HL-60/S4 treated with retinoic acid at 250 ng/mL for 4 days and 3 days (cell line): ENCODE measurements around the gene INSYN1.
"Not testable (repeated sequence)": the region's sequence is repeated elsewhere in the genome, so short reads cannot be mapped to it uniquely, and the experiment has no call there.

Source experiments
- in situ Hi-C: fragments of 300-500 bp; cut with MboI; formaldehyde crosslinking; loops from 2 replicates; pipeline ENCODE4 v1.7.0; 2022; ENCODE audit warnings: low sequenced_read_pairs

Gene INSYN1

DNA sequence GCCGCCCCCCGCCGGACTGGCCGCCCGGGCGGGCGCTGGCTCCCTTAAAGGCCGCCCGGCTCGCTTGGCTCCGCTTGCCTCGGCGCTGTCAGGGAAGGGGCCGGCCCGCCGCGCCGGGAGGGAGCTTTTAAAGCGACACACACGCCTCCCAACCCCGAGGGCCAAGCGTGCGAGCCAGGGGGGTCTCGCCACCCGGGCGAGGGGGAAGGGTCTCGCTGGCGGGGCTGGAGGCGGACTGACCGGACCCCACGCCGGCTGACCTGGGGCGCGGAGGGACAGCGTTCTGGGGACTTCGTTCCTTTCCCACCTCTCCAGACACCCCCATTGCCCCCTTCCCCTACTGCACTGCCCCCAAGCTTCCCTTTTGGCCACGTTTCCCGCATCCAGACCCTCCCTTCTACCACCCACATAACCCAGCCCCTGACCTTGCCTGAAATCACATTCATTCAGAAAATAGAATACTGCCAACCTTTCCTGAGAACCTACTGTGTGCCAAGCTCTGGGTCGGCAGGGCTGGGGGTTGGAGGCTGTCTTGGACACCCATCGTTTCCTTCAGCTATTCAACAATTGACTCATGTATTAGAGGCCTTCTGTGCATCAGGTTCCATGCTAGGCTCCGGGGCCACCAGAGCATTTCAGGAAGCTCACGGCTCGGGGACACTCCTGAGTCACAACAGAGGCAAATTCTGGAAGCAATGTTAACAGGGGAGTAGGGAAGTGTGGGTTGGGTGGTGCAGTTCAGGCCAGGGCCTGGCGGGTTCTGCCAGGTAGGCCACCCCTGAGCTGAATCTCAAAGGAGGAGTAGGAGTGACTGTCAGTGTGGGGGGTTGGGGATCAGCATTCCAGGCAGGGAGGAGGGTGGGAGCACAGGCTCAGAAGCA, at the start of gene INSYN1:
TSS of gene INSYN1 (minus strand) at position 102 of the 881 bp plus-strand sequence. CDS start 2,221 bp downstream, outside the sequence.
- in situ Hi-C loops: no loop called here

- in situ Hi-C loops: no loop called here
These were observed 49.4 kb upstream of the INSYN1 start for GRCh38 chr15:73802431-73803041.

GRCh38 chr15:73800662-73801345, 47.7 kb upstream of the INSYN1 start:
- in situ Hi-C loops: no loop called here

GRCh38 chr15:73799466-73799865, 46.3 kb upstream of the INSYN1 start:
- in situ Hi-C loops: no loop called here

GRCh38 chr15:73797366-73798158, 44.4 kb upstream of the INSYN1 start:
- in situ Hi-C loops: no loop called here

DNA sequence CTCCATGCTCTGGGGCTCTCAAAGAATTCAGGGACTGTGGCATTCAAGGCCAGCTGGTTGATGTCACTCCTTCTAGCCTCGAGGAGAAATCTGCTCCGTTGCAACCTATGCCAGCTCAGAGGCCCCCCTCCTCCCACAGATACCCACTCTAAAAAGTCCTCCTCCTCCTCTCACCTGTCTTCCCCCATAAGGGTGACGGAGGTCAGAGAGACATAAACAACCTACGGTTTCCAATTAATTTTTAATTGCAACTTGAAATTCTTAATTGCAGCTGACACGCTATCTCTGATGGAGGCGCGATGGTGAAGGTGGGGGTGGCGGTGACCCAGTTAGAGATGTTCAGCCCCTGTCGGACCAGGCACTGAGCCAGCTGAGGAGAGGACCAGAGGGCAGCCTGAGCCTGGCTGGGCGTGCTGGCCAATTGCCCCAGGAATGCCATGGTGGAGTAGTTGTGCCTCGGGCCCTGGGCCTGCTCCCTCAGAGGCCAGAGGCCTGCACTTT, 43.2 kb upstream of the INSYN1 start:
- in situ Hi-C loops: no loop called here

GRCh38 chr15:73794443-73795133, 41.4 kb upstream of the INSYN1 start:
- in situ Hi-C loops: no loop called here

- in situ Hi-C loops: not testable (repeated sequence)
These were observed 39.9 kb upstream of the INSYN1 start for GRCh38 chr15:73792899-73793541.

DNA sequence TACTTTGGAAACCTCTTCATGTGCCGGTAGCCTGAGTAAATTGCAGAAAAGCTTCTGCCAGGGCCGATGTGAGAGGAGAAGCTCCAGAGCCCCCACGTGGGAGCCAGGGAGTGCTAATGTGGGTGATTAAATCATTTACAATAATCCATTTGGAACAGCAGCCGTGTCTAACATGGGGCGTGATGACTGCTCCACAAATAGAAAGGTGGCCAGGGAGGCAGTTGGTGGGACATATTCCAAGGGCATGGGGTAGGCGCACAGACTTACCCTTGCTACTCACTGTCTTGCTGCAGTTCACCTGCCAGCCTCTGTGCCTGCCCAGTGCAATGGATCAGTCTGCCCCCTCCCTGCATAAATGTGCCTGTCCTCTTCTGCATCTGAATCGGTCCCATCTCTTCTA, 39.3 kb upstream of the INSYN1 start:
- in situ Hi-C loops: no loop called here

- in situ Hi-C loops: no loop called here
These were observed 36.5 kb upstream of the INSYN1 start for GRCh38 chr15:73789521-73790240.

DNA sequence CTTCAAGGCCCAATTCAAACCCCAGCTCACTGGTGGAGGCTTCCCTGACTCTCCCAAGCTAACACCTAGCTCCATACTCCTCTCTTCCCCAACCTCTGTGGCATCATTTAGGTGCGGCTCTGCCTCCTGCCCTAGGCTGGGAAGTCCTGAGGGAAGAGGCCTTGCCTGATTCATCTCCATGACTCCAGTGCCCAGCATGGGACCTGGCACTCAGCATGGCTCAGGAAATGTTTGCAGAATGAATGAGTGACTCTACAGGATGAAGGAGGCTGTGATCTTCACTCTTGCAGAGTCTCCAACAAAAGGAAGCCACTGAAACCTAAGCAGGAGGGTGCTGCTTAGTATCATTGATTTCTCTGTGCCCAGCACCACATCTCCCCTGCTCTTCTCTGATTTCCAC, 34.5 kb upstream of the INSYN1 start:
- in situ Hi-C loops: no loop called here

DNA sequence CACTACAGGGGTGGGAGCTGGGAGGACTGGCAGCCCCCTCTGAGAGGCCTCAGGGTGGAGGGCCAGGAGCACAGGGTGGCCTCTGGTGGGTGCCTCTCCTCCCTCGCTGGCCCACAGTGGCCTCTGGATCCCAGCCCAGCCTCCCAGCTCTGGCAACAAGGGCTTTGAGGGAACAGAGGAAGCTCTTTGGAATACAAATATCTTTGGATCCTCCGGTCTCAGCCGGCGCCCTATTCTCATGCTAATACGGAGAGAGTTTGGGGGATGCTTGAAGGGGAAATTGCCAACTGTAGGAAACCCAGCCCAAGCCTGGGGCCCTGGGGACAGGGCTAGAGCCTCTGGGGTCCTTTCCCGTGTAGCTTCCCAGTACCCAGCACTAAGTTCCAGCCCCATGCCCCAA, 33.4 kb upstream of the INSYN1 start:
- in situ Hi-C loops: no loop called here

DNA sequence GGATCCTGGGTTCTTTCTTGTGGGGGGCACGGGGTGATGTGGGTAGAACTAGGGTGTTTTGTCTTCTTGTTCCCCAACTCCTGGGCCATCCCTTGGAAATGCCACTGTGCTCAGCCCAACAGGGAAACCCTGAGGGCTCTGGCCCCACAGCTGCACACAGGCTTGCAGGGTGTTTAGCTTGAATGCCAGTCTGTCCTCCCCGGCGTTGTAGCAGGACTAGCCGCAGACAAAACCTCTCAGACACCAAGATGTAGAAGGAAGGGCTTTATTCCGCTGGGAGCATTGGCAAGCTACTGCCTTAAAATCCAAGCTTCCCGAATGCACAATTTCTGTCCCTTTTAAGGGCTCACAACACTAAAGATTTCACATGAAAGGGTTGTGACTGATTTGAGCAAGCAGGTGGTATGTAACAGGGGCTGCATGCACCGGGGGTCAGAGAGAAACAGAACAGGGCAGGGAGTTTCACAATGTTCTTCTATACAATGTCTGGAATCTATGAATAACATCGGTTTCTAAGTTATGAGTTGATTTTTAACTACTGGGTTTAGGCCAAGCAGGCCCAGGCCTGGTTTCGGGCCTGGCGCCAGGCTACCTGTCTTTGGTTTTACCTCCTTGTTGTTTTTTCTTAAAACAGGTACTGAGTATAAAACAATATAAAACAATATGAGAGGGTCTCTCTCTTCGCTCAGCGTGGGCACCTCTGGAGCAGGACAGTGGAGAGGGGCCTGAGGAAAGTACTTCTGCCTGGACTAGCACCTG, 32.3 kb upstream of the INSYN1 start:
- in situ Hi-C loops: not testable (repeated sequence)

DNA sequence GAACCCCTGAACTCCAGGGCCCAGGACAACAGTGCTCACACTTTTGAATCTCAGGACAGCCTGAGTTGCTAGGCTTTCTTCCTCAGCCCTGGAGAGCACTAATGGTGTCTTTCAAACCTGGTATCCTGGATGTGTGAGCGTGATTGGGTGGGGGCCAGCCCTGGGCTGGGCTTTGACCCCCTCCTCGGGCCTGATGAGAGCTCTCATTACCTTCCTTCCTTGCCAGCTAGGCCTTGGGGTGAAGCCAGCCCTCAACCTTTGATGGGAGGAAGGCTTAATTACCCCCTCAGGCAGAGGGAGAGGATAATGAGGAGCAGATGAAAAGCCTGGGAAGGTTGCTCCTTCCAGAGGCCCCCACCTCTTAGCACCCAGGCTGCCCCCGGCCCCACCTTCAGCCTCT, 31.1 kb upstream of the INSYN1 start:
- in situ Hi-C loops: no loop called here

DNA sequence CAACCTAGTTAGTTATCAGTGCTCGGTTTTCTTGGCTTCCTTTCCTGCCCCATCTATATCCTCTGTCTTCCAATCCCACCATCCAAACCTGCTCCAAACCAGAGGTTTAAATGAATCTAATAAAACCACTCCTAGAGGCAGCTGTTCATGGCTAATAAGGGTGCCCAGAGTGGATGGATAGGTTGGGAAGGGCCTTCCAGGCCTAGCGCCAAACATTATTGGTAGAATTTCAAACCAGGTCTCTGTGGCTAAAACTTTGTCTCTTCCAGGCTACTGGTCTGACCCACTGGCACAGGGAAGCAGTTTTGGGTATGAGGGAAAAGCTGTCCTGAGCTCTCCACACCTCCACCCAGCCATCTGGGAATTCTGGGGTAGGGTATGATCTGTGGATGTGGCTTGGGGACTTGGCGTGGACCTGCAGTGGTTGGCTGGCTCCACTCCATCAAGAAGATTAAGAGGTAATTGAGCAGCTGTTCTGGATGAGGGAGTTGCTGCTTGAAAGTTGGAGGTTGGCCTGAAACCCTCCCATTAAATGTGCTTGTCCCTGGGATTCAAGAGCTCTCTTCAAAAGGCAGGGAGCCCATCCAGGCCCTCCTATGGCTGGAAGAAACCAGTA, 29.3 kb upstream of the INSYN1 start:
- in situ Hi-C loops: no loop called here

DNA sequence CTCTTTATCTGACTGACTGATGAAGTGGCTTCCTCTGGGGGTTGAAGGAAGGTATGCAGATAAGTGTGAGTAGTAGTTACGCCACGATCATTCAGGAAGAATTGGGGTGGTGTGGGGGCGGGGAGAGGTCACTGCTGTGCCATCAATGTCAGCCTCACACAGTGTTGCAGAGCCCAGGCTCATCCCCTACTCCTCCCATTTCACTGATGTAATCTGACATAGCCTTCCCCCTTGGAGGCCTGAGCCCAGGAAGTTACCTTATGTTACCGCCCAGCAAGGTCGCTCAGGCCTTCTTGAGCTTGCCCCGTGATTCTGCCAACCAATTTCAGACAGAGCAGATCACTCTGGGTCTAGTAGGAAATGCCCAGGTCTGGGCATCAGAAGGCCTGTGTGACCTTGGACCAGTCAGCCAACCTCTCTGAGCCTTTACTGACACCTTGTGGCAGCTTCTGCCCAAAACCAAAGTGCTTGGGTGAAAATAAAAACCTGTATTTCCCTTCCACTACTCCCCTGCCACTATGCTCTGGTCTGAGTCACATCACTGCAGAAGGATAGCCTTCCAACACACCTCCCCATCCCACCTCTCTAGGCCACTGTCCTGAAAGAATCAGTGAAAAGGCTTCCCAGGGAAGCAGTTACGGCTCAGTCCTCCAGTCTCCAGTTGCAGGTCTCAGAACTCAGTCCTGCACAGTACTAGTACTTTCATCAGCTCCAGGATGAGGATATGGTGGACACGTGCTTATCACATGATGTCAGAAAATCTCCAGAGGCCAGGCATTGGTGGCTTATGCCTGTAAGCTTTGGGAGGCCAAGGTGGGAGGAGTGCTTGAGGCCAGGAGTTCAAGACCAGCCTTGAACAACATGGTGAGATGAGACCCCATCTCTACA, 28.1 kb upstream of the INSYN1 start:
- in situ Hi-C loops: no loop called here

DNA sequence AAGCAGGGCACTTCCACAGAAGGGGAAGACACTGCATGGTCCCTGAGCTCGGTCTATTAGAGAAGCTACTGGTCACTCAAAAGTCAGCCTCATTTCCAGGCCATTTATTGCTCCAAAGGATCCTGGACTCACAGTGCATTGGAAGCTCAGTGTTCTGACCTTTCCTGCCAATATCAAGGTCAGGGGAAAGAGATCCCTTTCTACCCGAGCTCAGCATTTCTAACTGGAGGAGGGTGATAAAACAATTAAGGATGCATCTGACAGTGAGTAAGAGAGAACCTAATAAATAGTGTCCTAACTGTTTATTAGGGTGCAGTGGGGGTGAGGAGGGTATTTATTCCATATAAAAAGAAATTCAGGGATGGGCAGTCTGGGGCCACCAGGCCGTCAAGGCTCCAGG, 26.8 kb upstream of the INSYN1 start:
- in situ Hi-C loops: no loop called here
